NCI-H69 (cell line): ENCODE results near the gene CD83.

Source experiments
- DNase-seq: peaks from one replicate; lab custom pipeline; 2025; lab: John Stamatoyannopoulos, UW

CD83 gene

GRCh38 chr6:14126191-14126590 is 8.6 kb downstream of the CD83 start:
- no peak for DNase-seq

GRCh38 chr6:14127611-14128010 is 10.0 kb downstream of the CD83 start:
- no peak for DNase-seq

GRCh38 chr6:14128012-14128411 is 10.4 kb downstream of the CD83 start:
- DNase-seq: no peak

- no peak for DNase-seq
Measured at GRCh38 chr6:14128746-14129145, 11.2 kb downstream of the CD83 start.

GRCh38 chr6:14129575-14129974 is 12.0 kb downstream of the CD83 start:
- peak; percentile 84 for DNase-seq

- DNase-seq: no peak
Measured at GRCh38 chr6:14130435-14131075, 13.0 kb downstream of the CD83 start.

GRCh38 chr6:14131579-14131978 is 14.0 kb downstream of the CD83 start:
- no peak for DNase-seq

GRCh38 chr6:14132244-14132920 is 14.8 kb downstream of the CD83 start:
- DNase-seq: no peak

- no peak for DNase-seq
Measured at GRCh38 chr6:14132921-14133275, 15.3 kb downstream of the CD83 start.

GRCh38 chr6:14134211-14134910 is 16.8 kb downstream of the CD83 start:
- DNase-seq: no peak

- no peak for DNase-seq
Measured at GRCh38 chr6:14135893-14136539, 18.4 kb downstream of the CD83 start.

- DNase-seq: no peak
Measured at GRCh38 chr6:14138701-14139215, 21.2 kb downstream of the CD83 start.

- peak; percentile 85 for DNase-seq
Measured at GRCh38 chr6:14141351-14142062, 23.9 kb downstream of the CD83 start.

GRCh38 chr6:14142063-14142450 is 24.5 kb downstream of the CD83 start:
- DNase-seq: no peak

GRCh38 chr6:14142511-14143223 is 25.1 kb downstream of the CD83 start:
- no peak for DNase-seq

GRCh38 chr6:14143305-14143704 is 25.7 kb downstream of the CD83 start:
- DNase-seq: no peak

GRCh38 chr6:14144678-14145113 is 27.1 kb downstream of the CD83 start:
- DNase-seq: peak; percentile 75

- DNase-seq: peak; percentile 81
Measured at GRCh38 chr6:14146506-14147096, 29.0 kb downstream of the CD83 start.

- DNase-seq: no peak
Measured at GRCh38 chr6:14147891-14148290, 30.3 kb downstream of the CD83 start.

GRCh38 chr6:14148471-14148870 is 30.9 kb downstream of the CD83 start:
- DNase-seq: no peak
